Mucosa of descending colon (tissue), 3 donors: ENCODE results near the gene CACNB3. TPM values are rescaled to one million over a fixed set of nuclear protein-coding genes. Genes with fewer than 3 reads are reported as not detected.
"Not testable (repeated sequence)": the region's sequence is repeated elsewhere in the genome, so short reads cannot be mapped to it uniquely, and the experiment has no call there.

Source experiments
- ATAC-seq: fragments of 200-7000 bp; cut with Tn5 transposase; one replicate; pipeline ENCODE4 v1.9.1; 2020; ENCODE audit warnings: mild to moderate bottlenecking, moderate library complexity
- DNase-seq, 3 donors: peaks; one replicate each; pipeline ENCODE4 v3.0.0-alpha.2; 2020
- H3K36me3 ChIP-seq: fragments of 200-600 bp; one replicate; pipeline ENCODE4 v1.8.0; 2021; ENCODE audit warnings: low read depth, mild to moderate bottlenecking
- H3K4me1 ChIP-seq: fragments of 200-600 bp; one replicate; pipeline ENCODE4 v1.8.0; 2021; ENCODE audit warnings: low read depth, mild to moderate bottlenecking
- H3K4me3 ChIP-seq: fragments of 200-600 bp; one replicate; pipeline ENCODE4 v1.8.0; 2021; ENCODE audit warnings: mild to moderate bottlenecking
- H3K9me3 ChIP-seq: fragments of 200-600 bp; one replicate; pipeline ENCODE4 v1.8.0; 2021; ENCODE audit warnings: mild to moderate bottlenecking
- CTCF ChIP-seq: fragments of 200-600 bp; IDR thresholded peaks from one replicate; pipeline ENCODE4 v1.8.0; 2022; ENCODE audit warnings: antibody characterized with exemption, mild to moderate bottlenecking
- intact Hi-C, 2 donors: fragments of 100-400 bp; cut with DNase I in 1 of 2; cut with micrococcal nuclease in 1 of 2; formaldehyde crosslinking; loops; one replicate each; pipeline versions ENCODE4 v1.11.0 to v1.11.1; 2022; cut with DNase I, micrococcal nuclease
- total RNA-seq, 3 donors: library from RNA; stranded (reverse); fragmentation: NEBNext Ultra II Directional in 2 of 3; extraction: Animal tissue kit (Norgen Biotek cat#: 25700) in 2 of 3; gene quantifications; one replicate each; pipeline versions ENCODE4 v1.2.1 to v1.2.4, GENCODE V29; 2021 to 2023
- donor health status: DM: no; HTN: no; CAD: no; lungs with moderate emphysema.
- donor health status: DM: no; HTN: no; CAD: no.
- donor health status: DM: no; HTN: yes; CAD: no.

CACNB3 gene
- total RNA-seq, 3 donors from 2014 or later = 31.8 to 49.4 (median 45.1) TPM

DNA sequence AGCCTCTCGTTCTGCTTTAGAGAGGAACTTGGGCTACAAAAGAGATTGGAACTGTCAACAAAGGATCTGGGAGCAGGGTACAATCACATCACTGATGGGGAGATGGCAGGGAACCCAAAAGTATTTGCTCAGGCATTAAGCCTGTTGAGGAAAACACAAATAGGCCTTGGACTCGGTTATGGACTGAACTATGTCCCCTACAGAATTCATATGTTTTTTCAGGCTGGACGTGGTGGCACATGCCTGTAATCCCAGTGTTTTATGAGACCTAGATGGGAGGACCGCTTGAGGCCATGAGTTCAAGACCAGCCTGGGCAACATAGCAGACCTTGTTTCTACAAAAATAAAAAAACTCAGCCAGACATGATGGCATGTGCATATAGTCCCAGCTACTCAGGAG, 19.8 kb downstream of the CACNB3 start:
- Histone ChIP-seq H3K4me1 (no peaks in the 10 kb centered on the region), H3K36me3 (peaks cover 32% of the 10 kb centered on the region), H3K4me3 (no peak overlapping the region), H3K9me3 (no peaks in the 10 kb centered on the region)
- no peak for ATAC-seq
- no peak for DNase-seq
- intact Hi-C loops = no loop called here
- TF ChIP-seq CTCF = no peak

- H3K4me1 ChIP-seq, DNase-seq, ATAC-seq, H3K4me3 ChIP-seq, intact Hi-C loops, H3K9me3 ChIP-seq: not testable (repeated sequence)
- H3K36me3 ChIP-seq = peaks cover 28% of the 10 kb centered on the region
Measured at GRCh38 chr12:48842021-48842420, 23.7 kb downstream of the CACNB3 start.

- ATAC-seq = peak; percentile 96
- peak; percentile 92 to 96 (median 93) for DNase-seq
- Histone ChIP-seq H3K36me3 (no peaks in the 10 kb centered on the region), H3K4me3 (peak within 1 kb of the TSS; percentile 76), H3K9me3 (no peaks in the 10 kb centered on the region), H3K4me1 (peaks cover 17% of the 10 kb centered on the region)
- no peak for TF ChIP-seq CTCF
- intact Hi-C loops = loop anchor here in 1 of 2 donors (5.0 kb wide), 1 partner anchor 40 kb away; no protein-coding TSS in a partner anchor
Measured at GRCh38 chr12:48851883-48852733, 33.8 kb downstream of the CACNB3 start, which contains the start of gene DDX23. Gene DDX23, minus strand, starts transcription at chr12:48852163. Its CDS starts 6,381 bp downstream, at chr12:48845782.

DNA sequence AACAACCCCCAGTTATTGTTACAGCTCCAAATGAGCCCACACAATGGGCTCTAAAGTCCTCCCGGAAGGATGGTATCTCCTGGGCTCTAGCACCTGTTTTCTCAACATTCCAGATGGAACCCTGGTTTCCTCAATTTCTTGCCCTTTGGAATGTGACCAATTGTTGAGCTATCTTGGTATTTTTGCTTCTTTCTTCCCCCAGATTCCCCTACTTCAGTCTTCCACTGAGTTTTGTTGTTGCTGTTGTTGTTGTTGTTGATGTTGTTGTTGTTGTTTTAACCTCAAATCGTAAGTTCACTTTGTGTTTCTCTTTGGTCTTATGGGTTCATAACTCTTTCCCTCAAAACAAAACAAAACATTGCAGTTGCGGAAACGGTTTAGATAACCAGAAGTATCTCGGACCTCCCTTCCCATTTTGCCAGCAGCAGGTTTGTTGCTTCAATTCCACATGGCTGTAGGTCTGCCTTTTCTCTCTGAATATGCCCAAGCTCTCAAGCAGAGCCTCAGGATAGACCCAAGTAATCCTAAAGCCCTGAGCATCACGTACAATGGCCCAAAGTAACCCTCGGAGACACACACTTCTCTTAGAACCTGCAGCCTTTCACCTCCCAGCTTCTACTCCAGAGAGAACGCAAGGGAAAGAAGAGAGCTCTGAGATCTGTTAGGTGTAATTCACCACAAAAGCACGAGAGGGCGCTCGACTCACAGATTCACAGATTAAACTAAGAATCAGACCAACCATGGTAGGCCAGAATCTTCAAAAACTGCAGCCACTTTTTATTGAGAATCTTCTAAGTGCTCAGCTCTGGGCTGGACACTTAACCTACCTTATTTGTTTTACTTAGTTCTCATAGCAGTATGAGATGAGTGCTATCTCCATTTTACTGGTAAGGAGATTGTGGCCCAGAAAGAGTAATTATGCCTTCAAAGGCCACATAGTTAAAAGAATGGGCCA, 34.7 kb downstream of the CACNB3 start:
- peak; percentile 78 for TF ChIP-seq CTCF
- ATAC-seq (peak; percentile 78), DNase-seq (peak in 2 of 3 donors; percentile 63 to 98)
- Histone ChIP-seq H3K4me1 (peaks cover 17% of the 10 kb centered on the region), H3K4me3 (no peak overlapping the region), H3K9me3 (no peaks in the 10 kb centered on the region), H3K36me3 (no peaks in the 10 kb centered on the region)
- intact Hi-C loops = loop anchor here in 1 of 2 donors (5.0 kb wide), 1 partner anchor 39 kb away; no protein-coding TSS in a partner anchor

GRCh38 chr12:48854488-48854887, 36.2 kb downstream of the CACNB3 start:
- intact Hi-C loops = loop anchor here in 1 of 2 donors (5.0 kb wide), 1 partner anchor 38 kb away; no protein-coding TSS in a partner anchor
- TF ChIP-seq CTCF = no peak
- no peak overlapping the region for H3K4me3 ChIP-seq
- peaks cover 17% of the 10 kb centered on the region for H3K4me1 ChIP-seq
- no peaks in the 10 kb centered on the region for H3K9me3 ChIP-seq
- H3K36me3 ChIP-seq = no peaks in the 10 kb centered on the region
- DNase-seq (no peak), ATAC-seq (no peak)

- not testable (repeated sequence) for DNase-seq, H3K9me3 ChIP-seq, H3K36me3 ChIP-seq, ATAC-seq, H3K4me3 ChIP-seq
- intact Hi-C loops = loop anchor here (5.0 kb wide), 1 partner anchor 37 kb away; no protein-coding TSS in a partner anchor
- peaks cover 17% of the 10 kb centered on the region for H3K4me1 ChIP-seq
Measured at GRCh38 chr12:48854932-48855331, 36.6 kb downstream of the CACNB3 start.
